Measurements from ENCODE around the gene PDPK1. TPM values are rescaled to one million over a fixed set of nuclear protein-coding genes. Genes with fewer than 3 reads are reported as not detected.

The PDPK1 gene
- total and polyA plus RNA-seq, 2 donors (not counting 1 experiment from before 2014, with no cell fraction given), result 25.9 to 30.7 TPM

GRCh38 chr16:2494616-2495015, 43.2 kb upstream of the PDPK1 start:
- Histone ChIP-seq H3K79me2 (ENCODE audit: control insufficient read depth, insufficient read depth, low read length) (no peaks in the 10 kb centered on the region), H3K27ac (ENCODE audit: insufficient read depth, low read length) (no peak overlapping the region), H3K4me3 (replicated peaks in 1 of 4; ENCODE audit: control extremely low read depth in 1 of 4, insufficient read depth in 1 of 4, low read depth in 3 of 4, low read length in 4 of 4) (no peak overlapping the region), H3K4me2 (ENCODE audit: extremely low read depth, insufficient read depth, low read length) (no peak overlapping the region), H4K20me1 (ENCODE audit: control insufficient read depth, extremely low read depth, insufficient read depth, low read length) (no peaks in the 10 kb centered on the region), H2AFZ (ENCODE audit: low read length) (no peak overlapping the region), H3K27me3 (ENCODE audit: control insufficient read depth, insufficient read depth, low read length) (no peaks in the 10 kb centered on the region), H3K4me1 (ENCODE audit: control insufficient read depth, extremely low read depth, insufficient read depth, low read length) (peaks cover 6% of the 10 kb centered on the region), H3K9me3 (ENCODE audit: control insufficient read depth, insufficient read depth, low read depth, low read length) (no peaks in the 10 kb centered on the region), H3K36me3 (ENCODE audit: control insufficient read depth, insufficient read depth, low read length) (peaks cover 12% of the 10 kb centered on the region), H3K9ac (ENCODE audit: insufficient read depth, low read length) (no peak overlapping the region)
- no peak for DNase-seq (ENCODE audit: low read depth in 2 of 2)
- TF ChIP-seq CTCF (conservative IDR thresholded peaks at IDR 0.05 in 1 of 2, IDR thresholded peaks at IDR 0.05 in 1 of 2; ENCODE audit: low read depth in 1 of 2, low read length in 2 of 2) (no peak), EZH2 (IDR thresholded peaks at IDR 0.05; ENCODE audit: low read length, missing control alignments) (no peak)

GRCh38 chr16:2495041-2495440, 42.8 kb upstream of the PDPK1 start:
- no peak overlapping the region for H3K4me3 ChIP-seq (replicated peaks in 1 of 4; ENCODE audit: control extremely low read depth in 1 of 4, insufficient read depth in 1 of 4, low read depth in 3 of 4, low read length in 4 of 4)
- H3K27ac ChIP-seq (ENCODE audit: insufficient read depth, low read length), result no peak overlapping the region
- DNase-seq (ENCODE audit: low read depth in 2 of 2), result no peak
- H3K27me3 ChIP-seq (ENCODE audit: control insufficient read depth, insufficient read depth, low read length), result no peaks in the 10 kb centered on the region
- H3K36me3 ChIP-seq (ENCODE audit: control insufficient read depth, insufficient read depth, low read length), result peaks cover 12% of the 10 kb centered on the region
- H4K20me1 ChIP-seq (ENCODE audit: control insufficient read depth, extremely low read depth, insufficient read depth, low read length), result no peaks in the 10 kb centered on the region
- no peaks in the 10 kb centered on the region for H3K9me3 ChIP-seq (ENCODE audit: control insufficient read depth, insufficient read depth, low read depth, low read length)
- peaks cover 6% of the 10 kb centered on the region for H3K4me1 ChIP-seq (ENCODE audit: control insufficient read depth, extremely low read depth, insufficient read depth, low read length)
- H3K4me2 ChIP-seq (ENCODE audit: extremely low read depth, insufficient read depth, low read length), result no peak overlapping the region
- no peak overlapping the region for H2AFZ ChIP-seq (ENCODE audit: low read length)
- no peaks in the 10 kb centered on the region for H3K79me2 ChIP-seq (ENCODE audit: control insufficient read depth, insufficient read depth, low read length)
- no peak for TF ChIP-seq EZH2 (IDR thresholded peaks at IDR 0.05; ENCODE audit: low read length, missing control alignments)
- TF ChIP-seq CTCF (conservative IDR thresholded peaks at IDR 0.05 in 1 of 2, IDR thresholded peaks at IDR 0.05 in 1 of 2; ENCODE audit: low read depth in 1 of 2, low read length in 2 of 2), result no peak
- no peak overlapping the region for H3K9ac ChIP-seq (ENCODE audit: insufficient read depth, low read length)

GRCh38 chr16:2496223-2497115, 41.4 kb upstream of the PDPK1 start:
- H3K79me2 ChIP-seq (ENCODE audit: control insufficient read depth, insufficient read depth, low read length), result no peaks in the 10 kb centered on the region
- peaks cover 6% of the 10 kb centered on the region for H3K4me1 ChIP-seq (ENCODE audit: control insufficient read depth, extremely low read depth, insufficient read depth, low read length)
- DNase-seq (ENCODE audit: low read depth in 2 of 2), result no peak
- no peak overlapping the region for H3K4me3 ChIP-seq (replicated peaks in 1 of 4; ENCODE audit: control extremely low read depth in 1 of 4, insufficient read depth in 1 of 4, low read depth in 3 of 4, low read length in 4 of 4)
- H3K9me3 ChIP-seq (ENCODE audit: control insufficient read depth, insufficient read depth, low read depth, low read length), result no peaks in the 10 kb centered on the region
- H3K9ac ChIP-seq (ENCODE audit: insufficient read depth, low read length), result no peak overlapping the region
- no peak for TF ChIP-seq EZH2 (IDR thresholded peaks at IDR 0.05; ENCODE audit: low read length, missing control alignments)
- no peak for TF ChIP-seq CTCF (conservative IDR thresholded peaks at IDR 0.05 in 1 of 2, IDR thresholded peaks at IDR 0.05 in 1 of 2; ENCODE audit: low read depth in 1 of 2, low read length in 2 of 2)
- no peak overlapping the region for H3K4me2 ChIP-seq (ENCODE audit: extremely low read depth, insufficient read depth, low read length)
- no peak overlapping the region for H2AFZ ChIP-seq (ENCODE audit: low read length)
- H4K20me1 ChIP-seq (ENCODE audit: control insufficient read depth, extremely low read depth, insufficient read depth, low read length), result no peaks in the 10 kb centered on the region
- H3K36me3 ChIP-seq (ENCODE audit: control insufficient read depth, insufficient read depth, low read length), result peaks cover 12% of the 10 kb centered on the region
- no peaks in the 10 kb centered on the region for H3K27me3 ChIP-seq (ENCODE audit: control insufficient read depth, insufficient read depth, low read length)
- no peak overlapping the region for H3K27ac ChIP-seq (ENCODE audit: insufficient read depth, low read length)
